HS-27A (cell line): ENCODE data around the gene NCAM2.

Source experiments
- DNase-seq: peaks from one replicate; pipeline ENCODE4 v3.0.0-alpha.2; 2012; ENCODE audit warnings: low read depth, missing footprints

The NCAM2 gene

DNA sequence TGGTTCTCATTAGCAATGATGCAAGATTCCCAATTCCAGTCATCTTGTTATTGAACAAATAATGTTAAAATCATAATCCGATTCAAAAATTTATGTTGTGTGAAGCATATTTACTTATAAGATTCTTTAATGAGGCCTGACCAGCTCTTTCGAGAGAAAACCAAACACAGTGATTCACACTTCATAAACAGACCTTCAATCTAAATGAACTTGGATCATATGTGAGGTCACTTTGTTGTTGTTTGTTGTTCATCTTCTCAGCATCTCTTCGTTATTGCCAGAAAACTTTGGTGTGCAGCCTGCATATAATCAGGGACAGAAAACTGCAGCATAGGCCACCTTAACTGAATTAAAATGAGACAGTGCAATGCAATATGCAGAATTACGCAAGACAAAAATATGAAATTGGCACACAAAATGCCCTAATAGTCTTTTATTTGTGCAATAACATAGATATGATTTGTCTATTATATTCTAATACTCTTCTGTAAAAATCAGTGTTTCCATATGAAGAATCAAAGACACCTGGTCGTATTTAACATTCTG, 30.1 kb downstream of the NCAM2 start:
- DNase-seq = no peak

DNA sequence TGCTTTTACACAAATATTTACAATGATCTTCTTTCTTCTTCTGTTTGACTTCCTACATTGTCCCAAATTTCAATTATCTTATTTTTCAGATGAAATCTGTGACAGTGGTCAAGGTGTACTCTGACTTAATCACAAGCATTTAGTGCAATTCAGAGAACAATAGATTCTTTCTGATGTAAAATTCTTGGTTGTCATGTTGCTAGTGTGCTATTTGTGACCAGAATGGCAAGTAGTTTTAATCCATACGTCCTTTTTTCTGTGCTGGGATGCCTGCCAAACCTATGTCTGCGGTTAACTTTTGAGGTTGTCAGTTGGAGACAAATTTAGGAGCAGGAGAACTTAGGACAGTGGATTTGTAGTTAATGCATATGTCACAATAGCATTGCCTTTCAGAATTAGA, 31.0 kb downstream of the NCAM2 start:
- DNase-seq = no peak

DNA sequence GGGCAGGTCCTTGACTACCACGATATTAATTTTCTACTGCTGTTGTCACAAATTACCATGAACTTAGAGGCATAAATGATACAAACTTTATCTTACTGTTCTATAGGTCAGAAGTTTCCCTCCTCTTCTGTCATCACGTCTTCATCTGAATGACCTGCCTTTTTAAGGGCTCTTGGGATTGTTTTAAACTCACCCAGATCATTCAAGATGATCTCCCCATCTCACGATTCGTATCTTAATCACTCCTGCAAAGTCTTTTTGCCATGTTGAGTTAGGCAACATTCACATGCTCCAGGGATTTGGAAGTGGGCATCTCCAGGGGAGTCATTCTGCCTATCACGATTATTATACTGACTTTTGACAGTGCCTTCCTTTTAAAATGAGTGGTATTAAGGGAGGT, 32.1 kb downstream of the NCAM2 start:
- DNase-seq = no peak

DNA sequence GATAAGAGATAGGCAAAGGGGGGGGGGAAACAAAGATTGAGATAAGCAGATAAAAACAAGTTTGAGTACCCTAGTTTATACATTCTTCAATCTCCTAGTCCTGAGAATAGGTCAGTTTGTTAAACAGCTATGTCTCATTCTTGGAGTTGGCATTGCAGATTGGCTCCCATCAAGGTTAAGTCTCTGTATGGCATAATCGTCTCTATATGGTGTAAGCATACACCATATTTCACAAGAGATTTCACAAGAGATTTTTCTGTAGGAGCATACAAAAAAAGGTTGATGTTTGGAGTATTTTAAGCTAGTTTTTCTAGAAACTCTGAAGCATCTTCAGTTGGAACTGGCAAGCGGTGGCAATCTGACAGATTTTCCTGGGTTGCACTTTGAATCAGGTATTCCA, 35.8 kb downstream of the NCAM2 start:
- DNase-seq = no peak

DNA sequence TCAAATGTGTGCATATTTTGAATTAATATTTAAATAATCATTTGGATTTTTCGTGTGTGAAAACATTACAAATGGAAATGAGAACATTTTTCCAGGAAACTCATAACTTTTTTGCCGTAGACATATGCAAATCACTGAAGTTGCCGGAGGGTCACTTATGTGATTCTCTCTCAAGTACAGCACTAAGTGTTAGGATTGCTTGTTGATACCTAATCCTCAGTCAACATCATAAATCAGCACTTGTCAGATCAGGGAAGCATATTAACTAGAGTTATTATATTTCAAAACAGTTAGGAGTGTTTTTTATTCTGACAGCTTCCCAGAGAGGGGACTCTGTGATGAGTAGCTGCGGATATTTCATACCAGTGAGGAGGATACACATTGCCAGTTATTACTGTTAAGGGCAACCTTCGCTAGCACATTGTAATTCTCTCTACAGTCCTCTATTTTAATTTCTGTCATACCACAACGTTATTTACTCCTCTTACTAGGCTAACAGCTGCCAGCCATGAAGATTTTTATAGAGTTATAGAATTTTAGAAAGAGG, 41.5 kb downstream of the NCAM2 start:
- DNase-seq = no peak

DNA sequence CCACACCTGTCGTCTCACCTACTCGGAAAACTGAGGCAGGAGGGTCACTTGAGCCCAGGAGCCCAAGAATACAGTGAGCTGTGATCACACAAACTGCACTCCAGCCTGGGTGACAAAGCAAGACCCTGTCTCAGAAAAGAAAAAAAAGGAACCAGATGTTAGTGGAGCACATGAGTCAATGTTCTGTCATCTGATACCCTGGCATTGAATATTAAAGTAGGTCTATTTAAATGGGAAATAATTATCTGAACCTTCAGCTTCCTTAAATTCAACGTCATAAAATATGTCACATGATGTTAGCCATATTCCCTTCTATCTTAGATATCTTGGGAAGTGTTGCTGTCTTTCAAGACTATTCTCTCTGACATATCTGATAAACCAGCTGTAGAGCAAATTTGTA, 47.3 kb downstream of the NCAM2 start:
- DNase-seq = no peak

DNA sequence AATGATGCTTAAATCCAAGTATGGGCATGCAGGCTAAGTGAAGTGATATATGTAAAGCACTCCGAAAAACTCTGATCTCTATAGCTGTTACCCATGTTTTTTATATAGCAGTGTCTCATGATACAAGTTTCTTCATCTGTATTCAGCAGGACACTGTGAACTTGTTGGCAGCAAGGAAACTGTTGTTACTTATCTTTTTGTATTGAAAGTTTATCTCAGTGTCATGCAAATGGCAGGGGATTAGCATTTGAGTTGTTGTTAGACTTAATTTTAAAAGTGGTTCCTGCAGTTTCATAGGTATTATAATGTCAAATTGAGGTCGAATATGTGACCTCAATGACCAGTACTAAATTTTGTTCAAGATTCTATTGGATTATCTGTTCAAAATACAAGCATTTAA, 47.9 kb downstream of the NCAM2 start:
- DNase-seq = no peak

DNA sequence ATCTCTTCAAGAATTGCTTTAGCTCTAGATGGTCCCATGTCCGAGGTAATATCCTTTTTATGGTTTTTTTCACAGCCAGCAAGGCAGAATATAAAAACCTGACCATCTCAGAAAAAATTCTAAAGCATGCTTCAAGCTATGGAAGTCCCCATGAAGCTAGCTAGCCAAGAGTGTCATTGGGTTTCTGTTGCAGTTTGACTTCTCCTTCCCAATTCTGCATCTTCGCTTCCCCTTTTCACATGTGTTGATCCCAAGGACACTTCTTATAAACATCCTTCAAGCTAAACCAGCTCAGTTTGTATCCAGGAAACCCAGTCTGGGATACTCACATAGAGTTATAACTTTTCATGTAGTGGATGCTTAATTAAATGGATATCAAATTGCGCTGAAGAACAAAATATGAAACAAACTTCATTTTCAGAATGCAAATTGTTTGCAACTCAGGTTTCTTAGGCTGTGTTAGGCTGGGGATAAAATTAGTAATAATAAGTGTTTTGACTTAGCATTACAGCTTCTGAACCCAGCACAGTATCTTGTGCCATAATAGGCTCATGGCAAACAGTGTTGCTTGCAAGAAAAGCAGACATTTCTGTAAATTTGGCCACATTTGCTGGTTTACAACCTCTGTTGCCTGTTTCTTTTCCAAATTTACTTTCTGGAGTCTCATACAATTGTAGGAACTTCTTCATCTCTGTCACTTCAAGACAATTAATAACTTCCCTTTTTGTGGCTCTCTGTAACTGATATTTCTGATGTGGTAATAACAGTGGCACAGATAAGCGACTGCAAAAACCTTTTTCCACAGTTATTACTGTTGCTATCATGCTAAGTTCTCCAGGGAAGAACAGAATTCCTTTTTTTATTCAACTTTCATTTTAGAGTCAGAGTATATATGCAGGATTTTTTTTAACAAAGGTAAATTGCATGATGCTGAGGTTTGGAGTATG, 53.2 kb downstream of the NCAM2 start:
- DNase-seq = no peak

DNA sequence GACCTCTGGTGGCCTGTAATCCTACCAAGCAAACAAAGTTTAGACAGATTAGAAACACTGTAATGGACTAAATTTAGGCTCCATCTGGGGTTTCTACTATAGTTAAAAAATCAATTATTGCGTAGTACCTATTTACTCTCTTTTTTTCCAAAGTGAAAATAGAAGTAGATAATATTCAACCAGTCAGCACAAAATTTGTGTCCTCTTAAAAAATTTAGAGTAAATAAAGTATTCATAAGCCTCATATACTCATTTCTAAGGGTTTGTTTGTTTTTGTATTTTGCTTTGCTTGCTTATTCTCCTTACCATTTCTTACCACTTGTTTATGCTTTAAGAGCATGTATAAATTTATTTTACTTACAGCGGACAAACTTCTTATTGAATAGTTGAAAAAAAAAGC, 54.5 kb downstream of the NCAM2 start:
- no peak for DNase-seq

DNA sequence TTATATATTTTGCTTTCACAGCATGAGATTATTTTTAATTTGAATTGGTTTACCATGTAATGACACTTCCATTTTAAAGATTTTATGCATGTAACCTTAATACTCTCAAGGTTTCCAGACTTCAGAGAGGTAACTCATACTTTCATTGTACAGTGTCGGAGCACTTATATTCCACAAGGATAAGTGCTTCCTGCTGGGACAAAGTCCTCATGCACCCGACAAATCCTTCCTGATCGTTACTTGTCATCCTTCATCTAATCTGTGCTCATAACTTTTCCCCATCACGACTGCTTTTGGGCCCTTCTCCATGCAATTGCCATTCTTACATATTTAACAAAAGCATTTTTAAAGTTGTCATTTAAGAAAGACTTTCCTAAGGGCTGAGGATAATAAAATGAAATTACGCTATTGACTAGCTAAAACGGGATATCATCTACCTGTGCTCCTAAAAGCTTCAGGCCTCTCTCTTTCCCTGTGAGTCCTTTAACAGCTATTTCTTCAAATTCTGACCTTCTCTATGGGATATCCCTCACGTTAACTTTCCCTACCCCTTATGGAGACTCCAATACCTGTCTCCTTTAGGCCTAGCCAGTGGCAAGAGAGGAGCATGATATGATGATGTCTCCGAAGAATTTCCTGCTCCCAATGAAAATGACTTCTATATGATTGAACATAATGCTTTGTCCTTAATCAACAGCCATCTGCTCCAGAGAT, 59.3 kb downstream of the NCAM2 start:
- DNase-seq = no peak

DNA sequence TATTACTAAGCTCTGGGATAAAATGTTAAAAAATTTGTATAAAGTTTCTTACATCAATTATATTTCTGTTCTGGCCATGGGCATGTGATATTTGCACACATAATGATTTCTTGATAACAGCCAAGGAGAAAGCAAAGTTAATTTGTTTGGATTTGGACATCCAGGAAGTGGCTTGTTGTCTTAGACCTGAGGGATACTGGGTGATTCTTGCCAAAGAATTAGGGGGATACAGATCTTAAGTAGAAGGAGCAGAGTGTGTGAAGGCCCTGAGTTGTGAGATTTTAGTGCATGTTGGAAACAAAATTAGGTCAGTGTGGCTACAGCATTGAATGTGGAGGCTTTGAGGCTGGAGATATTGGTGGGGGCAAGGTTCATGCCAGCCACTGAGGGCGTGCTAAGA, 65.6 kb downstream of the NCAM2 start:
- DNase-seq = no peak

DNA sequence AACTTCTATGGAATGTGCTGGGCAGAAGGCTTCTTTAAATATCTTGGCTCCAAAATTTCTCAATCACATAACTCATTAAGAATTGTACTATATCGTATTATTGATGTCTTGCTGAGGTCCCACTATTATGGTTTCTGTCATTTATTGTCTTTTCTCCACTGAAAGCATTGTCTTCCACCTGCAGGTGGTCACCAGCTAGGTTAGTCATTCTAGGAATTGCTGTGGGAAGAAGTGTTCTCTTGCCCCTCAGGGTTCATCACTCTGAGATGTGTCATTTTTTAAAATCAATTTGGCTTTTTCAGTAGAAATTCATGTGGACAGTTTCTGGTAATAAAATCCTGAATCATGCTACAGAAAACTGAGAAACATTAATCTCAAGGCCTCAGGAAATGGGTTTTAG, 66.1 kb downstream of the NCAM2 start:
- no peak for DNase-seq

DNA sequence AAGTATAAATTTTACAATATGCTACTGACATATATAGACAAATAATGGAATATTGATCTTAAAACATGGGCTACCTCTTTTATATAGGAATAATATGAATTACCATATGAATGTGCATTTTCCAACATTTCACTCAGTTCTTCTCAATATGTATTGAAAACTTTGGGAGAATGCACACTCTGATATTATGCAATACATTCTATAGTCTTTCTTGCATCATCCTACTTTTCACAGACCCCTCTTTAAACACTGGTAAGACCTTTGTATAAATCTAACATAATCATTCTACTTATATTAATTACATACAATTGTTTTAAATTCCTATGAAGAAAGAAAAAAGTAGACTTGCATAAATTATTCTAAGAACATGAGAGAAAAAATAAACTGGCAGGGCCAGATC, 69.2 kb downstream of the NCAM2 start:
- no peak for DNase-seq

DNA sequence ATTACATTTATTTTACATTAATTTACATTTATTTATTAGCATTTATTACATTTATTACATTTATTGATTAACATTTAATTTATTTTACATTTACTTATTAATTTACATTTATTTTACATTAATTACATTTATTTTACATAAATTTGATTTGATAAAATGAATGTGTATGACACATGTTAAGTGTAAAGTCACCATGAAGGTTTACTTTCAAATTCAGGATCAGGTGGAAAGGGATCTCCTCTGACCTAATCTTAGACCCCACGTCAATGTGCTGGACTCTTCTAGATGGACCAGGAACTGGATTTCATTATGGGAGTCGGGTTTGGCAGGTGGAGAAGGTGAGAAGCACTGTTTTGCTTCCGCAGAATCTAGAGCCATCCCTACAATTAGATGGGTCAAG, 76.1 kb downstream of the NCAM2 start:
- DNase-seq = no peak

DNA sequence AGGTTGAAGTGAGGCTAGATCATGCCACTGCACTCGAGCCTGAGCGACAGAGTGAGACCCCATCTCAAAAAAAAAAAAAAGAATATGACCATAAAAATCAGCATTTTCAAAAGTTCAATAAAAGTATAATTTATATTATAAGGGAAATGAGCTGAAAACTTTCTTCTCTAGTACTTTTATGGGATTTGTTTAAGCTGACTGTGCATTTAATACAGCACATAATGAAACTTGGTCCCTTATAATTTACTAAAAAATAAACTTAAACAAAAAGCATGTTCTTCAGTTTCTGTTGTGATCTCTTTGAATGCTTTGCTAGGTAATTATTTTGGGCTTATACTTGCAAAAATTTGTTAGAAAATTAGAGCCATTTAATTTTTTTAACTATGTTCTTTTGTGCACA, 77.8 kb downstream of the NCAM2 start:
- no peak for DNase-seq

DNA sequence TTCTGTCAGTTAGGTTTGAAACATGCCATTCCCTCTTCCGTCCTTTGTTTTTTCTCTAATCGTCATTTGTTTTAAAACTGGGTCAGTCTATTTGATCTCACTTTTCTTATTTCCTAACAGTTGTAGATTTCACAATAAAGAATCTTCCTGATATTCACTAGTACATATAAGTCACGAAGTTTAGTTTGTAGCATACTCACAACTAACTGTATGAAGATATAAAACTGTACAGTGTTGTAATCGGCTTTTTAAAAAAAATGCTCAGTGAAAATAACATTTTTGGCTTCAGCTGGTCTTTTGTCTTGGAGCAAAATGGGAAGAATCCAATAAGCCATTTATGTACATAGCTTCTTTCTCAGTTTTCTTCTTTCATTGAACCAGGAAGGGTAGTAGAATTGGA, 78.3 kb downstream of the NCAM2 start:
- no peak for DNase-seq

DNA sequence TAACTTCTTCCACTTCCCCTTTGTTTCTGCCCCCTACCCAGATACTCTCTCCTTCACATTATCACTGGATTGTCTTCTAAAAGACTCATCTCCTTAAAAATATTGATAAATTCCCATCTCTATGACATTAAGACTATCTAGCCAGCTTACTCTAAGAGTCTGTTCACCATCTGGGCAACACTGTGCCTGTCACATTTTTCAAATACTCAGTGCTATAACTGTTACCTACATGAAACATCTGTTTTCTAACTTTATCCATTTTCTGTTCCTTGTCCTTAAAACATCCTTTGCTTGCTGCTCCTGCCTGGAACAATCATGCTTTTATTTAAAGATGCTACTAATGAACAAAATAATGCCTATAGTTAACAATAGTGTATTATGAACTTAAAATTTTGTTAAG, 81.4 kb downstream of the NCAM2 start:
- DNase-seq = no peak

DNA sequence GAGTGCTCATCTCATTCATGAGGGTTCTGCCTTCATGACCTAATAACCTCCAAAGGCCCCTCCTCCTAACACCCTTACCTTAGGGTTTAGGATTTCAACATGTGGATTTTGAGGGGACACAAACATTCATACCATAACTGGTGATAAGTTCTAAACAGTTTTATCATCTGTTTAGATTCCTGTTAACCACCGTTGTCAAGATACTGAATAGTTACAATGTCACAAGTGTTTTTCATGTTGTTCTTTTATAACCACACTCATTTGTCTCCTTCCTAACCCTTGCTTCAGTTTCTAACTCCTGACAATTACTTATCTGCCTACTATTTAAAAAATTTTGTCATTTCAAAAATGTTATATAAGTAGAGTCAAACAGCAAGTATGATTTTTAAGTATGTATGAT, 86.0 kb downstream of the NCAM2 start:
- DNase-seq = no peak

DNA sequence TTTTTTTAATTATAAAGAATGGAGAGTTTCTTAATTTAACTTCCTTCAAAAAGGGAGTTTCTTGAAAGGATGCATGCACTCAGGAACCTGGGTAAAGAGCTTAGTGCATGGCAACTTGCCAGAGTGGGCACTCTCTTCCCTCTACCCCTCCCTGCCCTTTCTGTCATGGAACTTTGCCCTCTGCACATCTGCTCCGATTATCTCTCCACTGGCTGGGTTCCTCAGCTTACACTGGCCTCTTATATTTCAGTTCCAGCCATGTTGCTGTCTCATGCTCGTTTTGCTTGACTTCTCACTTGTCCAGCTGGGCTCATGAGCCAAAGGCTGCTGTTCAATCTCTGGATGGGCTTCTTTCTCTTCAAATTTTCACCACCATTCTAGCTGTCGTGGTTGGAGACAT, 87.0 kb downstream of the NCAM2 start:
- no peak for DNase-seq

DNA sequence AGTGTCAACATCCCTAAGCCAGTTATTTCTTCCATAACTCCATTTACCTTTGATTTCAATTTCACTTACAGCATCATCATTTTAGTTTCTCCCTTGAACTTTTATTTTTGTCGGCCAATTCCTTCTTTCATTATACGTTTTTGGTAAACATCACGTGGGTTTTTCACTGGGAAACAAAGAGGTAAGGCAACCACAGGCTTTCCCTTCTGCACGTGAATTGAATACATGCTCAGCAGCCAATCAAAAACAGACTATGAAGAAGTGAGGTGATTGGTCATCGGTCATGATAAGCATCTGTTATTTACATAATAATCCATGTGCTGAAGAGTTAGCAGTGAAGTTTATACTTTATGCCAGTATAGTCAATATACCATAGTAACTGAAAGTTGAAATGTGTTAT, 98.7 kb downstream of the NCAM2 start:
- no peak for DNase-seq

DNA sequence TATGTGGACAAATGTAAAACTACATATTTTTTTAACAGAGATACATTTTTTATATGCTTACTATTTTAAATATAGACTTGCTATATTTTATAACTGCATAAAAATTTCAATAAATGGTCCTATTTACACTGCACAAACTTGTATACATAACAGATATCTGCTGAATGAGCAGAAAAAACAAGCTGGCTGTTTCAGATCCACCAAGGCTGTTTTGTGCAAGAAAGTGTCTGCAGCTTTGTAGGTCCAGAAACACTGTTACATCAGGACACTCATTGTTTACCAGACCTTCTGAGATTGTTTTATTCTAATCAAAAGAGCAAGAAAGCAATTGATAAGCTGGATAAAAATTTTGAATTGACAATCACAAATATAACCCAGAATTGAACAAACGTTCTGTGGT, 99.3 kb downstream of the NCAM2 start:
- DNase-seq = no peak

DNA sequence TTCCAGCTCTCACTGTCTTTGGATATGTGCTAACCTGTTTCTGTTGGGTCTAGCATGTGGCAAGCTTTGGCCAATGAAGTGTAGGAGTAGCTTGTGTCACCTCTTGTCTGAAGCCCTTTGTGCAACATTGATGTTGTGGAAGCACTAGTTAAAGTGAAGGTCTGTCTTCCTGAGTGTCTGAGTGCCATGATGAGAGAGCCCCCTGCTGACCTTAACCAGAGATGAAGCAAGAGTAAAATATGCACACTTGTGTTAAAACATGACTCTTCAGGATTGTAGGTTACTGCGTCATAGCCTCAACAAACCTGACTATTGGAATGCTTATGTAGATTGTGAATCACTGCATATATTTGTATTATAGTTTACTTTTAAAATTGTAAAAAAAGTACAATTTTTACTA, 103.7 kb downstream of the NCAM2 start:
- peak; percentile 26 for DNase-seq

DNA sequence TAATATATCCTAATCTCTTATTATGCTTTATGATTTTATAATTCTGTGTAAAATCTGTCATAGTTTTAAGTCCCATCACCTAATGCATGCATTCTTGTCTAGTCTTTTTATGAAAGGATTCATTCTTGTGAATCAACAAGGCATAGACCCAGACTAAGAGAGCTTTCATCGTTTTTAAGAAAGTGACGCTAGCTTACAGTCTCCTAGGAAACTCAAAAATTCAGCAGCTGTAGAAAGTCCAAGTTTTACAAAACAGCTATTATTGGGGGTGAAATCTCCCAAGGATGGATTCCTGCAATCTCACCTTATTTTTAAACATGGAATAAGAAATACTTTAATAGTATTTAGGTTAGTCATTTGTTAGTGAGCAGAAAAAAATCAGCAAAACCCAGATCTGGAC, 104.7 kb downstream of the NCAM2 start:
- no peak for DNase-seq
